Thyroid gland (tissue), 4 donors: ENCODE data around the gene COMMD9.

Experiments
- CTCF ChIP-seq, 6 experiments: fragments of 200-600 bp in 3 of 6; fragments of 450-650 bp in 3 of 6; sonication (generic) in 3 of 6; IDR thresholded peaks; one replicate each; pipeline ENCODE4 v1.5.1; 2016 to 2019; ENCODE audit warnings: antibody characterized with exemption in 6 of 6, mild to moderate bottlenecking in 2 of 6, inconsistent platforms in 1 of 6, moderate library complexity in 1 of 6
- POLR2A ChIP-seq, 2 donors: fragments of 450-650 bp; IDR thresholded peaks; one replicate each; pipeline ENCODE4 v1.6.1; 2017; ENCODE audit warnings: antibody characterized with exemption in 2 of 2, mild to moderate bottlenecking in 2 of 2, moderate library complexity in 1 of 2

- no peak for TF ChIP-seq CTCF (IDR thresholded peaks at IDR 0.05)
- no peak for TF ChIP-seq POLR2A (IDR thresholded peaks at IDR 0.05)
Measured at GRCh38 chr11:36281850-36282249, 7.4 kb downstream of the COMMD9 start.
